Measurements from ENCODE around the gene EMC7.

Gene EMC7

GRCh38 chr15:34065941-34066340 is 35.7 kb downstream of the EMC7 start:
- no peak for TF ChIP-seq CTCF (IDR thresholded peaks at IDR 0.05; ENCODE audit: low read depth, low read length)
- in situ Hi-C loops (cut with HindIII; ENCODE audit: low sequenced_read_pairs), result no loop called here
- H3K4me3 ChIP-seq (ENCODE audit: low read depth, low read length), result no peak overlapping the region
- no peak for DNase-seq (ENCODE audit: low read depth, low spot score)

GRCh38 chr15:34065261-34065660 is 36.4 kb downstream of the EMC7 start:
- DNase-seq (ENCODE audit: low read depth, low spot score), result no peak
- in situ Hi-C loops (cut with HindIII; ENCODE audit: low sequenced_read_pairs), result no loop called here
- no peak overlapping the region for H3K4me3 ChIP-seq (ENCODE audit: low read depth, low read length)
- TF ChIP-seq CTCF (IDR thresholded peaks at IDR 0.05; ENCODE audit: low read depth, low read length), result no peak

- no peak overlapping the region for H3K4me3 ChIP-seq (ENCODE audit: low read depth, low read length)
- TF ChIP-seq CTCF (IDR thresholded peaks at IDR 0.05; ENCODE audit: low read depth, low read length), result no peak
- in situ Hi-C loops (cut with HindIII; ENCODE audit: low sequenced_read_pairs), result no loop called here
- DNase-seq (ENCODE audit: low read depth, low spot score), result no peak
Measured at GRCh38 chr15:34064438-34064837, 37.2 kb downstream of the EMC7 start.

- no peak for TF ChIP-seq CTCF (IDR thresholded peaks at IDR 0.05; ENCODE audit: low read depth, low read length)
- no peak overlapping the region for H3K4me3 ChIP-seq (ENCODE audit: low read depth, low read length)
- no peak for DNase-seq (ENCODE audit: low read depth, low spot score)
- in situ Hi-C loops (cut with HindIII; ENCODE audit: low sequenced_read_pairs), result no loop called here
Measured at GRCh38 chr15:34059946-34060345, 41.7 kb downstream of the EMC7 start.

GRCh38 chr15:34059476-34059875 is 42.2 kb downstream of the EMC7 start:
- no peak for DNase-seq (ENCODE audit: low read depth, low spot score)
- no peak overlapping the region for H3K4me3 ChIP-seq (ENCODE audit: low read depth, low read length)
- in situ Hi-C loops (cut with HindIII; ENCODE audit: low sequenced_read_pairs), result no loop called here
- TF ChIP-seq CTCF (IDR thresholded peaks at IDR 0.05; ENCODE audit: low read depth, low read length), result no peak

GRCh38 chr15:34056911-34057310 is 44.8 kb downstream of the EMC7 start:
- DNase-seq (ENCODE audit: low read depth, low spot score), result no peak
- no peak overlapping the region for H3K4me3 ChIP-seq (ENCODE audit: low read depth, low read length)
- in situ Hi-C loops (cut with HindIII; ENCODE audit: low sequenced_read_pairs), result no loop called here
- no peak for TF ChIP-seq CTCF (IDR thresholded peaks at IDR 0.05; ENCODE audit: low read depth, low read length)
